ENCODE data around the gene TXNDC11. TPM values are rescaled to one million over a fixed set of nuclear protein-coding genes. Genes with fewer than 3 reads are reported as not detected.

TXNDC11 gene
- total RNA-seq, 1 donor from 2014 or later: 52.7 TPM

Other genes with a start within 250 kb of the TXNDC11 start
- gene LITAF, start 155.9 kb downstream of the TXNDC11 start, total RNA-seq: 197 and 199 TPM in 2 replicates
- gene SNN, start 74.4 kb downstream of the TXNDC11 start, total RNA-seq: 7.3 and 7.9 TPM in 2 replicates
- 71.0 and 78.9 TPM in 2 replicates for gene ZC3H7A, start 54.4 kb upstream of the TXNDC11 start, total RNA-seq
- gene RSL1D1, start 108.7 kb upstream of the TXNDC11 start, total RNA-seq: 345 and 369 TPM in 2 replicates
- 207 and 214 TPM in 2 replicates for gene GSPT1, start 173.1 kb upstream of the TXNDC11 start, total RNA-seq
- 15.0 and 18.8 TPM in 2 replicates for gene NPIPB2, start 199.2 kb upstream of the TXNDC11 start, total RNA-seq
- gene TNFRSF17, start 222.4 kb upstream of the TXNDC11 start, total RNA-seq: not detected in 2 replicates
- 9.8 and 15.0 TPM in 2 replicates for gene SNX29, start 233.9 kb upstream of the TXNDC11 start, total RNA-seq